T-cell (primary cell): Measurements from ENCODE around the gene ZCCHC3. TPM values are rescaled to one million over a fixed set of nuclear protein-coding genes. Genes with fewer than 3 reads are reported as not detected.
"Not testable (repeated sequence)": the region's sequence is repeated elsewhere in the genome, so short reads cannot be mapped to it uniquely, and the experiment has no call there.

Experiments
- ATAC-seq, 4 experiments: fragments of 200-7000 bp in 3 of 4; fragments of 150-1000 bp in 1 of 4; cut with Tn5 transposase; replicated peaks in 1 of 4; 1 replicate in 3 of 4; 2 replicates in 1 of 4; pipeline ENCODE4 v1.10.0; 2021; ENCODE audit warnings: moderate library complexity in 3 of 4, mild to moderate bottlenecking in 2 of 4, moderate number of reproducible peaks in 1 of 4
- CTCF ChIA-PET, 2 donors: fragments of 300-600 bp; sonication (Branson Sonifier 250); formaldehyde crosslinking; loops; one replicate each; lab custom pipeline; 2022; ENCODE audit warnings: antibody characterized with exemption in 2 of 2; lab: Charles Lee
- POLR2A ChIA-PET, 2 donors: fragments of 300-600 bp; sonication (Branson Sonifier 250); formaldehyde crosslinking; loops; one replicate each; lab custom pipeline; 2022; ENCODE audit warnings: antibody characterized with exemption in 2 of 2; lab: Charles Lee
- DNase-seq, 35 experiments: peaks; one replicate each; pipeline versions ENCODE4 v3.0.0 to v3.0.0-alpha.2; 2013 to 2023
- H3K27ac ChIP-seq: one replicate; pipeline ENCODE4 v1.5.1; 2013; ENCODE audit warnings: low read length
- H3K27me3 ChIP-seq, 2 experiments: replicated peaks in 1 of 2; 1 replicate in 1 of 2; 2 replicates in 1 of 2; pipeline versions ENCODE4 v1.6.1 to v1.7.0; 2013; ENCODE audit warnings: low read length in 1 of 2, mixed read lengths in 1 of 2; ENCODE audit not compliant: control insufficient read depth in 2 of 2, insufficient read depth in 2 of 2; ENCODE audit errors: extremely low read depth in 1 of 2
- H3K36me3 ChIP-seq, 2 donors: 1 replicate in 1 of 2; 2 replicates in 1 of 2; pipeline versions ENCODE4 v1.6.1 to v1.7.0; 2013; ENCODE audit warnings: low read length in 1 of 2; ENCODE audit not compliant: control insufficient read depth in 2 of 2, insufficient read depth in 1 of 2; ENCODE audit errors: extremely low read depth in 1 of 2
- H3K4me1 ChIP-seq, 2 experiments: 1 replicate in 1 of 2; 2 replicates in 1 of 2; pipeline versions ENCODE4 v1.6.1 to v1.7.0; 2013; ENCODE audit warnings: low read length in 2 of 2, mixed read lengths in 1 of 2; ENCODE audit not compliant: insufficient read depth in 2 of 2, control insufficient read depth in 1 of 2; ENCODE audit errors: extremely low read depth in 1 of 2
- H3K4me3 ChIP-seq, 2 donors: 1 replicate in 1 of 2; 2 replicates in 1 of 2; pipeline versions ENCODE4 v1.5.1 to v1.7.0; 2013; ENCODE audit warnings: mild to moderate bottlenecking in 2 of 2, low read length in 1 of 2, moderate library complexity in 1 of 2; ENCODE audit not compliant: control insufficient read depth in 1 of 2; ENCODE audit errors: extremely low read depth in 1 of 2
- H3K9me3 ChIP-seq: 2 replicates; pipeline ENCODE4 v1.7.0; 2013
- H3K27ac Mint-ChIP-seq, 2 donors: one replicate each; pipeline ENCODE4 v1.8.0; 2020 to 2021; ENCODE audit warnings: mild to moderate bottlenecking in 2 of 2, mixed read lengths in 2 of 2
- H3K27me3 Mint-ChIP-seq, 2 donors: one replicate each; pipeline ENCODE4 v1.8.0; 2021 to 2022; ENCODE audit warnings: mixed read lengths in 2 of 2
- H3K36me3 Mint-ChIP-seq: one replicate; pipeline ENCODE4 v1.8.0; 2021; ENCODE audit warnings: mixed read lengths
- H3K4me1 Mint-ChIP-seq, 3 donors: one replicate each; pipeline ENCODE4 v1.8.0; 2020 to 2022; ENCODE audit warnings: mixed read lengths in 3 of 3, mild to moderate bottlenecking in 1 of 3
- H3K4me3 Mint-ChIP-seq, 3 donors: one replicate each; pipeline ENCODE4 v1.8.0; 2020 to 2022; ENCODE audit warnings: mild to moderate bottlenecking in 3 of 3, mixed read lengths in 3 of 3, moderate library complexity in 3 of 3
- H3K9me3 Mint-ChIP-seq, 3 donors: one replicate each; pipeline ENCODE4 v1.8.0; 2020 to 2022; ENCODE audit warnings: mixed read lengths in 3 of 3
- WGBS: methylation state at CpG from one replicate; pipeline ENCODE4 v1.1.5; 2013; ENCODE audit warnings: missing lambda C conversion rate; ENCODE audit not compliant: insufficient coverage; 5-methylcytosine and 5-hydroxymethylcytosine counted together
- total RNA-seq, 35 experiments: library from RNA in 6 of 35; stranded (reverse) in 6 of 35; fragments of 120-200 nt in 1 of 35; gene quantifications; one replicate each; pipeline versions ENCODE4 v1.2.1 to v1.2.4 and lab custom pipeline; 2013 to 2026

ZCCHC3 gene
- total RNA-seq, 5 donors from 2014 or later (not counting 1 experiment from before 2014, with no cell fraction given): 16.7 to 30.2 (median 27.3) TPM

DNA sequence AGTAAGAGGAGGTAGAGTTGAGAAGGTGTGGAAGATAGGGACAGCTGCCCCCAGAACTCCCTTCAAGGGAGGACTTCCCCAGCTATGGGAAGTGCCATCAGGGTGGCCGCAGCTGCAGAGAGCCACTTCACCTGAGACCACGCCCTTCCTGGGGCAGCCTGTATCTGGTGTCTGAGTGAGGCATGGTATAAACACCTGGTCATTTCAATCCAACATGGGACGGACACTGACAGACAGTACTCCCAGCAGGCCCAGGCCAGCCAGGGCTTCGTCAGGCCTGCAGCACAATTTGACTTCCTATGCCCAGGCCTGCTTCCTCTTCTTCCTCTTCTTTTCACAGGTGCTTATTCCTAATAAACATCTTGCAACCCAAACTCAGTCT is 32.5 kb downstream of the ZCCHC3 start:
- Histone ChIP-seq H3K27ac (no peak overlapping the region), H3K4me1 (peaks cover 10 to 27% of the 10 kb centered on the region in 2 experiments), H3K4me3 (no peak overlapping the region), H3K36me3 (no peaks in the 10 kb centered on the region), H3K9me3 (no peaks in the 10 kb centered on the region), H3K27me3 (no peaks in the 10 kb centered on the region)
- H3K27ac Mint-ChIP-seq: peak overlapping the region in 1 of 2 donors; percentile 28
- no peak overlapping the region for H3K4me3 Mint-ChIP-seq
- peaks cover 27 to 31% (median 30%) of the 10 kb centered on the region in 3 donors for H3K4me1 Mint-ChIP-seq
- ChIA-PET POLR2A (no interaction called here), CTCF (interaction anchor here in 1 of 2 donors (2.1 to 2.2 kb wide), 2 partner anchors 64 to 65 kb away, joined by 4 to 5 read pairs; no protein-coding TSS in a partner anchor)
- no peaks in the 10 kb centered on the region for H3K27me3 Mint-ChIP-seq
- WGBS: 100% methylated on average over 1 of the region's 4 CpGs
- no peak for ATAC-seq
- no peak for DNase-seq
- H3K9me3 Mint-ChIP-seq: no peaks in the 10 kb centered on the region
- no peaks in the 10 kb centered on the region for H3K36me3 Mint-ChIP-seq

- Histone ChIP-seq H3K4me3 (no peak overlapping the region), H3K9me3 (no peaks in the 10 kb centered on the region), H3K27me3 (no peaks in the 10 kb centered on the region), H3K4me1 (peaks cover 10 to 24% of the 10 kb centered on the region in 2 experiments), H3K27ac (no peak overlapping the region), H3K36me3 (no peaks in the 10 kb centered on the region)
- no peaks in the 10 kb centered on the region for H3K36me3 Mint-ChIP-seq
- no peaks in the 10 kb centered on the region for H3K9me3 Mint-ChIP-seq
- ChIA-PET POLR2A (interaction anchor here in 1 of 2 donors (0.7 kb wide), 1 partner anchor 11 kb away, joined by 3 read pairs; no protein-coding TSS in a partner anchor), CTCF (interaction anchor here (0.6 to 2.2 kb wide), 9 partner anchors 11 to 123 kb away, joined by 3 to 5 read pairs (median 4); no protein-coding TSS in a partner anchor)
- H3K27ac Mint-ChIP-seq: peak overlapping the region; percentile 1 to 66
- no peak overlapping the region for H3K4me3 Mint-ChIP-seq
- DNase-seq: peak in 33 of 35 experiments; percentile 35 to 78 (median 50)
- no peaks in the 10 kb centered on the region for H3K27me3 Mint-ChIP-seq
- peaks cover 27 to 31% (median 28%) of the 10 kb centered on the region in 3 donors for H3K4me1 Mint-ChIP-seq
- 64% methylated on average over 12 of the region's 16 CpGs for WGBS
- ATAC-seq: peak; percentile 29 to 41 (median 34)
These were observed 33.1 kb downstream of the ZCCHC3 start for GRCh38 chr20:330233-331149.

DNA sequence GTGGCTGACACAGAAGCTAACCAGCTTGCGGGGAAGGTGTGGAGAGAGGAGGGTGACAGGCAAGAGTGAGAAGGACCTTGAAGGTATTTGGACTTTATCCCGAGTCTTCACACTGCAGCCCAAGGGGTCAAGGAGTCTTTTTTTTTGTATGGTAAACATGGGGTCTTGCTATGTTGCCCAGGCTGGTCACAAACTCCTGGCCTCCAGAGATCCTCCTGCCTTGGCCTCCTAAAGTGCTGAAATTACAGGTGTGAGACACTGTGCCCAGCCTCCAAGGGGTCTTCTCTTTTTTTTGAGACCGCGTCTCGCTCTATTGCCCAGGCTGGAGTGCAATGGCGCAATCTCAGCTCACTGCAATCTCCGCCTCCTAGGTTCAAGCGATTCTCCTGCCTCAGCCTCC is 37.2 kb downstream of the ZCCHC3 start:
- Histone ChIP-seq H3K9me3 (no peaks in the 10 kb centered on the region), H3K27ac (no peak overlapping the region), H3K4me1 (peaks cover 0 to 3% of the 10 kb centered on the region in 2 experiments), H3K36me3 (no peaks in the 10 kb centered on the region), H3K4me3 (no peak overlapping the region), H3K27me3 (no peaks in the 10 kb centered on the region)
- Mint-ChIP-seq H3K27ac (no peak overlapping the region), H3K36me3 (no peaks in the 10 kb centered on the region), H3K9me3 (no peaks in the 10 kb centered on the region), H3K4me1 (peaks cover 9 to 10% (median 9%) of the 10 kb centered on the region in 3 donors), H3K4me3 (no peak overlapping the region), H3K27me3 (no peaks in the 10 kb centered on the region)
- POLR2A ChIA-PET: no interaction called here
- no peak for ATAC-seq
- no peak for DNase-seq
- CTCF ChIA-PET: interaction anchor here in 1 of 2 donors (0.6 kb wide), 1 partner anchor 10 kb away, joined by 3 read pairs; no protein-coding TSS in a partner anchor
- WGBS: 88% methylated on average over 1 of the region's 8 CpGs

DNA sequence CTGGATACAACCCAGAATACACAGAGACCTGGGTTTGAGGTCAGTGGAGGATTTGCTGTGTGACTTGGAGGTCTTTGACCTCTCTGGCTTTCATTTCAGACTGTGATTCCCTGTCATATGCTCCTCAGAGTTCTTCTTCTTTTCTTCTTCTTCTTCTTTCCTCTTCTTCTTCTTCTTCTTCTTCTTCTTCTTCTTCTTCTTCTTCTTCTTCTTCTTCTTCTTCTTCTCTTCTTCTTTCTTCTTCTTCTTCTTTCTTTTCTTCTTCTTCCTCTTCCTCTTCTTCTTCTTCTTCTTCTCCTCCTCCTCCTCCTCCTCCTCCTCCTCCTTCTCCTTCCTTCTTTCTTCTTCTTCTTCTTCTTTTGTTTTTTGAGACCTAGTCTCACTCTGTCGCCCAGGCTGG is 38.7 kb downstream of the ZCCHC3 start:
- H3K4me3 Mint-ChIP-seq, H3K27me3 ChIP-seq, ATAC-seq, H3K36me3 Mint-ChIP-seq, H3K9me3 ChIP-seq, H3K27ac ChIP-seq, DNase-seq, H3K9me3 Mint-ChIP-seq, H3K4me1 Mint-ChIP-seq, H3K4me3 ChIP-seq, H3K36me3 ChIP-seq, POLR2A ChIA-PET, H3K4me1 ChIP-seq, H3K27me3 Mint-ChIP-seq, H3K27ac Mint-ChIP-seq: not testable (repeated sequence)
- no CpG with 5 or more reads among the region's 1 CpG for WGBS
- CTCF ChIA-PET: interaction anchor here in 1 of 2 donors (0.7 kb wide), 1 partner anchor 1571 kb away, joined by 5 read pairs; no protein-coding TSS in a partner anchor

- Histone ChIP-seq H3K27ac (no peak overlapping the region), H3K4me3 (no peak overlapping the region), H3K4me1 (peaks cover 0 to 4% of the 10 kb centered on the region in 2 experiments), H3K36me3 (no peaks in the 10 kb centered on the region), H3K27me3 (peaks cover 0 to 5% of the 10 kb centered on the region in 2 experiments), H3K9me3 (no peaks in the 10 kb centered on the region)
- POLR2A ChIA-PET: interaction anchor here in 1 of 2 donors (0.6 kb wide), 1 partner anchor 11 kb away, joined by 3 read pairs; no protein-coding TSS in a partner anchor
- Mint-ChIP-seq H3K4me3 (no peak overlapping the region), H3K27ac (no peak overlapping the region), H3K36me3 (no peaks in the 10 kb centered on the region), H3K4me1 (peaks cover 6 to 7% (median 7%) of the 10 kb centered on the region in 3 donors), H3K9me3 (peaks cover 0 to 4% (median 3%) of the 10 kb centered on the region in 3 donors), H3K27me3 (no peaks in the 10 kb centered on the region)
- CTCF ChIA-PET: interaction anchor here in 1 of 2 donors (0.6 kb wide), 1 partner anchor 11 kb away, joined by 5 read pairs; no protein-coding TSS in a partner anchor
- WGBS: no CpG with 5 or more reads among the region's 2 CpGs
- DNase-seq (no peak), ATAC-seq (no peak)
These were observed 44.3 kb downstream of the ZCCHC3 start for GRCh38 chr20:341682-342081.

- H3K36me3 Mint-ChIP-seq: no peaks in the 10 kb centered on the region
- DNase-seq (no peak), ATAC-seq (no peak)
- H3K9me3 Mint-ChIP-seq: peaks cover 0 to 4% (median 3%) of the 10 kb centered on the region in 3 donors
- Histone ChIP-seq H3K36me3 (no peaks in the 10 kb centered on the region), H3K4me1 (peaks cover 0 to 17% of the 10 kb centered on the region in 2 experiments), H3K4me3 (no peak overlapping the region), H3K27ac (no peak overlapping the region), H3K9me3 (no peaks in the 10 kb centered on the region), H3K27me3 (peaks cover 0 to 16% of the 10 kb centered on the region in 2 experiments)
- ChIA-PET POLR2A (no interaction called here), CTCF (no interaction called here)
- H3K27ac Mint-ChIP-seq: no peak overlapping the region
- no peaks in the 10 kb centered on the region for H3K27me3 Mint-ChIP-seq
- H3K4me3 Mint-ChIP-seq: no peak overlapping the region
- peaks cover 7 to 9% (median 7%) of the 10 kb centered on the region in 3 donors for H3K4me1 Mint-ChIP-seq
These were observed 45.7 kb downstream of the ZCCHC3 start for GRCh38 chr20:343107-343506.
